Measurements from ENCODE around the gene NKD1.

DNA sequence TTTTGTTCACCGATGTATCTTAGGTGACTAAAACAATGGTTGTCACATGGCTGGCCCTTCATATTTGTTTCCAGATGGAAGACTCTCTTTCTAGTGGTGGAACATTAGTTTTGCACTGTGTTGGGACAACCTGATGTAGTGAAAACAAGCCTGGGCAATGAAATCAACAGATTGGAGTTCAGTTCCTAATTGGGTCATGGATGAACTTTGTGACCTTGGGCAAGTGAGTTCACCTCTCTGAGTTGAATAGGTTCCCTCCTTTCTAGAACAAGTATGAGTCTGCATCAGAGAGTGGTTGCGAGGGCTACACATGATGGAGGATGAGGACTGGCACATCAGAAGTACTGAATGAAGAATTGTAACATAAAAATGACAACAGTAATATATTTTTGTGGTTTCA lies 2.1 kb upstream of the NKD1 start:
- TF ChIP-seq POLR2AphosphoS5 (IDR thresholded peaks at IDR 0.05), result no peak
- TF ChIP-seq POLR2A (IDR thresholded peaks at IDR 0.05), result no peak
